CD4-positive, alpha-beta T cell treated with Interleukin-4 for 1 hour (primary cell): ENCODE data around the gene CNFN.
A peak's percentile ranks its signal among the peaks of the same experiment; 100 is the strongest.

Source experiments
- DNase-seq, 2 donors: peaks; one replicate each; pipeline ENCODE4 v3.0.0-alpha.2; 2020 to 2022

The CNFN gene

GRCh38 chr19:42370626-42371175 lies 19.4 kb downstream of the CNFN start:
- DNase-seq = no peak

- no peak for DNase-seq
These were observed 20.0 kb downstream of the CNFN start for GRCh38 chr19:42370068-42370520.

GRCh38 chr19:42369433-42370067 lies 20.5 kb downstream of the CNFN start:
- no peak for DNase-seq

GRCh38 chr19:42368765-42369164 lies 21.3 kb downstream of the CNFN start:
- no peak for DNase-seq

- no peak for DNase-seq
These were observed 21.7 kb downstream of the CNFN start for GRCh38 chr19:42368360-42368759.

- DNase-seq = no peak
These were observed 22.2 kb downstream of the CNFN start for GRCh38 chr19:42367929-42368328.

GRCh38 chr19:42366673-42367072 lies 23.4 kb downstream of the CNFN start:
- no peak for DNase-seq

GRCh38 chr19:42363614-42364346 lies 26.3 kb downstream of the CNFN start:
- DNase-seq = peak in 1 of 2 donors; percentile 34

- DNase-seq = no peak
These were observed 27.1 kb downstream of the CNFN start for GRCh38 chr19:42362891-42363440.

GRCh38 chr19:42362342-42362741 lies 27.8 kb downstream of the CNFN start:
- DNase-seq = no peak

GRCh38 chr19:42361545-42361910 lies 28.6 kb downstream of the CNFN start:
- no peak for DNase-seq

- DNase-seq = no peak
These were observed 29.1 kb downstream of the CNFN start for GRCh38 chr19:42360787-42361544.

GRCh38 chr19:42357290-42357689 lies 32.8 kb downstream of the CNFN start:
- no peak for DNase-seq

GRCh38 chr19:42356686-42357085 lies 33.4 kb downstream of the CNFN start:
- DNase-seq = no peak

- no peak for DNase-seq
These were observed 34.2 kb downstream of the CNFN start for GRCh38 chr19:42355896-42356295.

GRCh38 chr19:42353341-42354015 lies 36.6 kb downstream of the CNFN start:
- DNase-seq = no peak

- DNase-seq = peak; percentile 32 to 35
These were observed 37.5 kb downstream of the CNFN start for GRCh38 chr19:42352301-42353259.

- DNase-seq = no peak
These were observed 38.9 kb downstream of the CNFN start for GRCh38 chr19:42351079-42351735.

- DNase-seq = no peak
These were observed 39.7 kb downstream of the CNFN start for GRCh38 chr19:42350417-42350816.

- DNase-seq = no peak
These were observed 40.6 kb downstream of the CNFN start for GRCh38 chr19:42349378-42350107.
